Liver (tissue), 9 donors: Measurements from ENCODE around the gene RNLS. TPM values are rescaled to one million over a fixed set of nuclear protein-coding genes. Genes with fewer than 3 reads are reported as not detected.

Experiments used
- DNase-seq: peaks from one replicate; pipeline ENCODE4 v3.0.0-alpha.2; 2017; ENCODE audit warnings: low spot score
- H3K27ac ChIP-seq, 2 donors: one replicate each; pipeline ENCODE4 v1.7.0; 2013; ENCODE audit warnings: inconsistent platforms in 2 of 2, low read length in 2 of 2, control low read depth in 1 of 2, low read depth in 1 of 2, mild to moderate bottlenecking in 1 of 2
- H3K27me3 ChIP-seq, 4 donors: one replicate each; pipeline versions ENCODE4 v1.6.1 to v1.7.0; 2013; ENCODE audit warnings: low read length in 3 of 4, inconsistent platforms in 1 of 4, mild to moderate bottlenecking in 1 of 4, moderate library complexity in 1 of 4; ENCODE audit not compliant: control insufficient read depth in 4 of 4, insufficient read depth in 4 of 4
- H3K36me3 ChIP-seq, 4 donors: one replicate each; pipeline versions ENCODE4 v1.6.1 to v1.7.0; 2013; ENCODE audit warnings: low read length in 3 of 4, mild to moderate bottlenecking in 3 of 4, low read depth in 1 of 4, moderate library complexity in 1 of 4; ENCODE audit not compliant: control insufficient read depth in 4 of 4, insufficient read depth in 3 of 4
- H3K4me1 ChIP-seq, 4 donors: one replicate each; pipeline versions ENCODE4 v1.6.1 to v1.7.0; 2013; ENCODE audit warnings: low read length in 3 of 4, mild to moderate bottlenecking in 3 of 4, moderate library complexity in 1 of 4; ENCODE audit not compliant: control insufficient read depth in 4 of 4, insufficient read depth in 4 of 4
- H3K4me3 ChIP-seq, 3 donors: one replicate each; pipeline versions ENCODE4 v1.6.1 to v1.7.0; 2013; ENCODE audit warnings: low read length in 3 of 3, control low read depth in 1 of 3, low read depth in 1 of 3, mild to moderate bottlenecking in 1 of 3
- H3K9ac ChIP-seq, 2 donors: one replicate each; pipeline ENCODE4 v1.7.0; 2013; ENCODE audit warnings: low read length in 2 of 2, mild to moderate bottlenecking in 2 of 2, moderate library complexity in 2 of 2, control low read depth in 1 of 2, low read depth in 1 of 2
- H3K9me3 ChIP-seq, 4 donors: one replicate each; pipeline versions ENCODE4 v1.6.1 to v1.7.0; 2013; ENCODE audit warnings: low read length in 3 of 4; ENCODE audit not compliant: control insufficient read depth in 4 of 4
- ATF3 ChIP-seq: IDR thresholded peaks from 2 replicates; pipeline ENCODE4 v1.6.1; 2016; ENCODE audit warnings: antibody characterized with exemption
- CTCF ChIP-seq: fragments of 150-350 bp; IDR thresholded peaks from 2 replicates; pipeline ENCODE4 v1.5.1; 2017; ENCODE audit warnings: improper control_type of control experiment, low read depth, low read length; ENCODE audit not compliant: missing input control
- EGR1 ChIP-seq, 2 donors: IDR thresholded peaks; 2 replicates each; pipeline ENCODE4 v1.6.1; 2016 to 2018; ENCODE audit warnings: antibody characterized with exemption in 2 of 2, low read depth in 2 of 2
- FOXA1 ChIP-seq: IDR thresholded peaks from 2 replicates; pipeline ENCODE4 v1.6.1; 2016; ENCODE audit warnings: antibody characterized with exemption
- FOXA2 ChIP-seq: IDR thresholded peaks from 2 replicates; pipeline ENCODE4 v1.6.1; 2016; ENCODE audit warnings: antibody characterized with exemption
- GABPA ChIP-seq, 2 donors: IDR thresholded peaks in 1 of 2; conservative IDR thresholded peaks in 1 of 2; 2 replicates each; pipeline ENCODE4 v1.6.1; 2016; ENCODE audit warnings: antibody characterized with exemption in 2 of 2, mild to moderate bottlenecking in 1 of 2, moderate library complexity in 1 of 2
- HNF4G ChIP-seq: IDR thresholded peaks from 2 replicates; pipeline ENCODE4 v1.6.1; 2016; ENCODE audit warnings: antibody characterized with exemption
- JUND ChIP-seq, 2 donors: IDR thresholded peaks; 2 replicates each; pipeline ENCODE4 v1.6.1; 2016; ENCODE audit warnings: antibody characterized with exemption in 2 of 2
- MAX ChIP-seq: IDR thresholded peaks from 2 replicates; pipeline ENCODE4 v1.6.1; 2016; ENCODE audit warnings: antibody characterized with exemption
- NR2F2 ChIP-seq: IDR thresholded peaks from 2 replicates; pipeline ENCODE4 v1.6.1; 2016; ENCODE audit warnings: antibody characterized with exemption
- RAD21 ChIP-seq, 2 donors: IDR thresholded peaks; 2 replicates each; pipeline ENCODE4 v1.6.1; 2016; ENCODE audit warnings: antibody characterized with exemption in 2 of 2, mild to moderate bottlenecking in 2 of 2
- RXRA ChIP-seq, 2 donors: IDR thresholded peaks; 2 replicates each; pipeline ENCODE4 v1.6.1; 2017 to 2018; ENCODE audit warnings: antibody characterized with exemption in 2 of 2, mild to moderate bottlenecking in 1 of 2
- TAF1 ChIP-seq: conservative IDR thresholded peaks from 2 replicates; pipeline ENCODE4 v1.6.1; 2016; ENCODE audit warnings: antibody characterized with exemption, mild to moderate bottlenecking
- ZBTB33 ChIP-seq: IDR thresholded peaks from 2 replicates; pipeline ENCODE4 v1.6.1; 2016; ENCODE audit warnings: antibody characterized with exemption
- WGBS: extraction: QIAGEN DNeasy Blood & Tissue Kit; methylation state at CpG from one replicate; pipeline ENCODE4 v1.1.7; 2013; 5-methylcytosine and 5-hydroxymethylcytosine counted together
- polyA plus RNA-seq, 2 donors: library from polyadenylated mRNA; stranded (reverse) in 1 of 2; unstranded in 1 of 2; fragments of 200-250 nt in 1 of 2; fragments of >200 nt in 1 of 2; fragmentation: Nextera tagmentation in 1 of 2; extraction: Ambion mirVana in 1 of 2; gene quantifications; one replicate each; pipeline versions ENCODE4 v1.2.1 to v1.2.3, GENCODE V29; 2013 to 2015
- total RNA-seq, 2 donors: library from RNA; depleted of rRNA; stranded (reverse); fragments of >200 nt; gene quantifications; one replicate each; pipeline ENCODE4 v1.2.3, GENCODE V29; 2014
- donor health status: healthy.
- donor health status: healthy.
- donor health status: healthy.
- donor health status: healthy.
- donor health status: healthy.

Gene RNLS
- total and polyA plus RNA-seq, 4 donors, result 4.1 to 12.4 (median 7.5) TPM

- TF ChIP-seq CTCF, result no peak
- no peak for TF ChIP-seq RAD21 (IDR thresholded peaks at IDR 0.05)
- TF ChIP-seq TAF1, result no peak
- TF ChIP-seq MAX, result no peak
- TF ChIP-seq ATF3, result no peak
- TF ChIP-seq FOXA1, result no peak
Measured at GRCh38 chr10:88505265-88505664, 77.9 kb downstream of the RNLS start (continued).

GRCh38 chr10:88500656-88501055, 82.5 kb downstream of the RNLS start:
- Histone ChIP-seq H3K4me3 (no peak overlapping the region), H3K27ac (no peak overlapping the region), H3K27me3 (no peaks in the 10 kb centered on the region), H3K9ac (no peak overlapping the region), H3K9me3 (no peaks in the 10 kb centered on the region), H3K4me1 (peaks cover 0 to 20% (median 4%) of the 10 kb centered on the region in 4 donors), H3K36me3 (no peaks in the 10 kb centered on the region)
- TF ChIP-seq JUND (IDR thresholded peaks at IDR 0.05), result no peak
- TF ChIP-seq FOXA2, result no peak
- no peak for TF ChIP-seq ZBTB33
- no peak for TF ChIP-seq RXRA (IDR thresholded peaks at IDR 0.05)
- no peak for TF ChIP-seq TAF1
- TF ChIP-seq HNF4G, result no peak
- no peak for TF ChIP-seq FOXA1
- TF ChIP-seq GABPA (IDR thresholded peaks at IDR 0.05 in 1 of 2, conservative IDR thresholded peaks at IDR 0.05 in 1 of 2), result no peak
- no peak for TF ChIP-seq CTCF
- TF ChIP-seq EGR1 (IDR thresholded peaks at IDR 0.05; ENCODE audit: low read depth in 2 of 2), result no peak
- TF ChIP-seq MAX, result no peak
- TF ChIP-seq NR2F2, result no peak
- TF ChIP-seq ATF3, result no peak
- no peak for TF ChIP-seq RAD21 (IDR thresholded peaks at IDR 0.05)
- DNase-seq, result no peak
- WGBS, result 97% methylated on average over 2 of the region's 2 CpGs
